ENCODE data around the gene MUC20.
"Not testable (repeated sequence)": the region's sequence is repeated elsewhere in the genome, so short reads cannot be mapped to it uniquely, and the experiment has no call there.

The MUC20 gene

GRCh38 chr3:195689184-195690070, 31.4 kb upstream of the MUC20 start:
- not testable (repeated sequence) for H3K4me3 ChIP-seq (replicated peaks; ENCODE audit: low read depth, low read length); H3K27me3 ChIP-seq (replicated peaks; ENCODE audit: control insufficient read depth, insufficient read depth, low read length); DNase-seq (ENCODE audit: extremely low read depth, insufficient read length); H3K36me3 ChIP-seq (ENCODE audit: control insufficient read depth, insufficient read depth, low read length)

GRCh38 chr3:195690951-195691350, 29.8 kb upstream of the MUC20 start:
- DNase-seq (ENCODE audit: extremely low read depth, insufficient read length), result no peak
- Histone ChIP-seq H3K36me3 (ENCODE audit: control insufficient read depth, insufficient read depth, low read length) (peaks cover 13% of the 10 kb centered on the region), H3K27me3 (replicated peaks; ENCODE audit: control insufficient read depth, insufficient read depth, low read length) (no peaks in the 10 kb centered on the region), H3K4me3 (replicated peaks; ENCODE audit: low read depth, low read length) (no peak overlapping the region)
- no peak for TF ChIP-seq CTCF (IDR thresholded peaks at IDR 0.05; ENCODE audit: insufficient read depth, low read length, poor library complexity, severe bottlenecking)

GRCh38 chr3:195691596-195692353, 29.0 kb upstream of the MUC20 start:
- peaks cover 13% of the 10 kb centered on the region for H3K36me3 ChIP-seq (ENCODE audit: control insufficient read depth, insufficient read depth, low read length)
- H3K4me3 ChIP-seq (replicated peaks; ENCODE audit: low read depth, low read length); H3K27me3 ChIP-seq (replicated peaks; ENCODE audit: control insufficient read depth, insufficient read depth, low read length); DNase-seq (ENCODE audit: extremely low read depth, insufficient read length): not testable (repeated sequence)

- Histone ChIP-seq H3K27me3 (replicated peaks; ENCODE audit: control insufficient read depth, insufficient read depth, low read length) (no peaks in the 10 kb centered on the region), H3K36me3 (ENCODE audit: control insufficient read depth, insufficient read depth, low read length) (peaks cover 13% of the 10 kb centered on the region), H3K4me3 (replicated peaks; ENCODE audit: low read depth, low read length) (no peak overlapping the region)
- DNase-seq (ENCODE audit: extremely low read depth, insufficient read length), result no peak
- TF ChIP-seq CTCF (IDR thresholded peaks at IDR 0.05; ENCODE audit: insufficient read depth, low read length, poor library complexity, severe bottlenecking), result no peak
Measured at GRCh38 chr3:195692354-195692685, 28.5 kb upstream of the MUC20 start.

- TF ChIP-seq CTCF (IDR thresholded peaks at IDR 0.05; ENCODE audit: insufficient read depth, low read length, poor library complexity, severe bottlenecking), result no peak
- DNase-seq (ENCODE audit: extremely low read depth, insufficient read length), result no peak
- H3K36me3 ChIP-seq (ENCODE audit: control insufficient read depth, insufficient read depth, low read length), result peaks cover 14% of the 10 kb centered on the region
- no peak overlapping the region for H3K4me3 ChIP-seq (replicated peaks; ENCODE audit: low read depth, low read length)
- H3K27me3 ChIP-seq (replicated peaks; ENCODE audit: control insufficient read depth, insufficient read depth, low read length), result no peaks in the 10 kb centered on the region
Measured at GRCh38 chr3:195692781-195693427, 27.9 kb upstream of the MUC20 start.

- Histone ChIP-seq H3K36me3 (ENCODE audit: control insufficient read depth, insufficient read depth, low read length) (peaks cover 15% of the 10 kb centered on the region), H3K27me3 (replicated peaks; ENCODE audit: control insufficient read depth, insufficient read depth, low read length) (no peaks in the 10 kb centered on the region), H3K4me3 (replicated peaks; ENCODE audit: low read depth, low read length) (no peak overlapping the region)
- TF ChIP-seq CTCF (IDR thresholded peaks at IDR 0.05; ENCODE audit: insufficient read depth, low read length, poor library complexity, severe bottlenecking), result no peak
- DNase-seq (ENCODE audit: extremely low read depth, insufficient read length), result no peak
Measured at GRCh38 chr3:195693428-195694216, 27.2 kb upstream of the MUC20 start.

- not testable (repeated sequence) for DNase-seq (ENCODE audit: extremely low read depth, insufficient read length); H3K27me3 ChIP-seq (replicated peaks; ENCODE audit: control insufficient read depth, insufficient read depth, low read length); H3K4me3 ChIP-seq (replicated peaks; ENCODE audit: low read depth, low read length)
- peaks cover 16% of the 10 kb centered on the region for H3K36me3 ChIP-seq (ENCODE audit: control insufficient read depth, insufficient read depth, low read length)
Measured at GRCh38 chr3:195694217-195695076, 26.3 kb upstream of the MUC20 start.

All from GM06990 (cell line).